H1 (cell line): ENCODE results near the gene ZNF644. TPM values are rescaled to one million over a fixed set of nuclear protein-coding genes. Genes with fewer than 3 reads are reported as not detected.

Experiments used
- CTCF ChIA-PET: fragments of 300-600 bp; sonication (Branson Sonifier 250); formaldehyde crosslinking; loops from one replicate; lab custom pipeline; 2021; ENCODE audit not compliant: partially characterized antibody; lab: Charles Lee
- POLR2A ChIA-PET: fragments of 300-600 bp; sonication (Branson Sonifier 250); formaldehyde crosslinking; loops from one replicate; lab custom pipeline; 2021; ENCODE audit warnings: inconsistent platforms; ENCODE audit not compliant: partially characterized antibody; lab: Charles Lee
- DNase-seq, 2 experiments: peaks; one replicate each; pipeline versions ENCODE4 v3.0.0 to v3.0.0-alpha.2; 2010 to 2022; ENCODE audit warnings: low spot score in 2 of 2, low read depth in 1 of 2, mixed read lengths in 1 of 2
- FAIRE-seq: peaks from 2 replicates; lab custom pipeline; 2011; peaks lifted over from hg19 to GRCh38; lab: Jason Lieb, UNC
- H2AFZ ChIP-seq: 2 replicates; pipeline ENCODE4 v1.8.1; 2012; ENCODE audit warnings: low read length, inconsistent platforms
- H2AK5ac ChIP-seq: 2 replicates; pipeline ENCODE4 v1.6.1; 2013; ENCODE audit warnings: low read depth, low read length
- H2BK120ac ChIP-seq: replicated peaks from 2 replicates; pipeline ENCODE3; 2013; ENCODE audit warnings: low read depth, low read length, inconsistent platforms
- H2BK12ac ChIP-seq: 2 replicates; pipeline ENCODE4 v1.6.1; 2013; ENCODE audit warnings: low read depth, low read length
- H2BK15ac ChIP-seq: 2 replicates; pipeline ENCODE4 v1.6.1; 2013; ENCODE audit warnings: low read length
- H2BK20ac ChIP-seq: 2 replicates; pipeline ENCODE4 v1.6.1; 2013; ENCODE audit warnings: low read length
- H2BK5ac ChIP-seq: 2 replicates; pipeline ENCODE4 v1.6.1; 2013; ENCODE audit warnings: low read depth, low read length
- H3K14ac ChIP-seq: 2 replicates; pipeline ENCODE4 v1.6.1; 2013; ENCODE audit warnings: inconsistent platforms; ENCODE audit not compliant: insufficient read length
- H3K18ac ChIP-seq: 2 replicates; pipeline ENCODE4 v1.6.1; 2013; ENCODE audit warnings: low read length; ENCODE audit errors: extremely low read depth
- H3K23ac ChIP-seq: 2 replicates; pipeline ENCODE4 v1.6.1; 2013; ENCODE audit warnings: inconsistent platforms; ENCODE audit not compliant: insufficient read length
- H3K23me2 ChIP-seq: 2 replicates; pipeline ENCODE4 v1.6.1; 2013; ENCODE audit warnings: low read depth, low read length
- H3K27ac ChIP-seq: 2 replicates; pipeline ENCODE4 v1.6.1; 2011; ENCODE audit warnings: low read depth, low read length, inconsistent platforms
- H3K27me3 ChIP-seq, 4 experiments: replicated peaks in 1 of 4; 1 replicate in 1 of 4; 2 replicates in 3 of 4; pipeline versions ENCODE4 v1.6.1 to v1.8.1; 2011 to 2013; ENCODE audit warnings: low read length in 3 of 4, mild to moderate bottlenecking in 3 of 4, inconsistent platforms in 2 of 4, mixed read lengths in 2 of 4, moderate library complexity in 1 of 4; ENCODE audit not compliant: control insufficient read depth in 3 of 4, insufficient read depth in 3 of 4; ENCODE audit errors: extremely low read depth in 1 of 4
- H3K36me3 ChIP-seq, 4 experiments: 2 replicates each; pipeline versions ENCODE4 v1.6.1 to v1.8.1; 2011 to 2013; ENCODE audit warnings: mild to moderate bottlenecking in 4 of 4, low read length in 3 of 4, moderate library complexity in 2 of 4, control low read depth in 1 of 4, inconsistent platforms in 1 of 4; ENCODE audit not compliant: insufficient read depth in 4 of 4, control insufficient read depth in 2 of 4
- H3K4ac ChIP-seq: replicated peaks from 2 replicates; pipeline ENCODE3; 2013; ENCODE audit warnings: low read length, low read depth, mixed read lengths, inconsistent platforms; ENCODE audit not compliant: insufficient read length
- H3K4me1 ChIP-seq, 4 experiments: replicated peaks in 1 of 4; 1 replicate in 1 of 4; 2 replicates in 3 of 4; pipeline versions ENCODE4 v1.6.1 to v1.8.1; 2011 to 2013; ENCODE audit warnings: low read length in 3 of 4, inconsistent platforms in 2 of 4, mixed read lengths in 1 of 4; ENCODE audit not compliant: insufficient read depth in 4 of 4, control insufficient read depth in 3 of 4
- H3K4me2 ChIP-seq, 2 experiments: 2 replicates each; pipeline versions ENCODE4 v1.6.1 to v1.8.1; 2011 to 2013; ENCODE audit warnings: low read depth in 2 of 2, low read length in 2 of 2, control low read depth in 1 of 2, inconsistent platforms in 1 of 2, mild to moderate bottlenecking in 1 of 2; ENCODE audit not compliant: insufficient read depth in 1 of 2
- H3K4me3 ChIP-seq, 4 experiments: fragments of 200-600, 300-600 bp in 1 of 4; sonication (generic), shearing (Covaris generic), sonication (Bioruptor Twin) in 1 of 4; 2 replicates each; pipeline versions ENCODE4 v1.5.1 to v1.8.1; 2011 to 2016; ENCODE audit warnings: low read length in 4 of 4, low read depth in 3 of 4, control low read depth in 2 of 4, inconsistent platforms in 2 of 4, mild to moderate bottlenecking in 2 of 4, mixed read lengths in 1 of 4, moderate library complexity in 1 of 4; ENCODE audit not compliant: insufficient read depth in 2 of 4; ENCODE audit errors: extremely low read depth in 1 of 4
- H3K56ac ChIP-seq: replicated peaks from 2 replicates; pipeline ENCODE3; 2013; ENCODE audit warnings: low read depth, mild to moderate bottlenecking, mixed read lengths, low read length, inconsistent platforms; ENCODE audit not compliant: insufficient read length
- H3K79me1 ChIP-seq: 2 replicates; pipeline ENCODE4 v1.6.1; 2013; ENCODE audit warnings: low read depth, low read length, control low read depth
- H3K79me2 ChIP-seq, 2 experiments: 2 replicates each; pipeline versions ENCODE4 v1.6.1 to v1.8.1; 2012 to 2013; ENCODE audit warnings: low read length in 2 of 2, mild to moderate bottlenecking in 2 of 2, inconsistent platforms in 1 of 2; ENCODE audit not compliant: insufficient read depth in 2 of 2, control insufficient read depth in 1 of 2
- H3K9ac ChIP-seq, 4 experiments: replicated peaks in 1 of 4; 1 replicate in 1 of 4; 2 replicates in 3 of 4; pipeline versions ENCODE4 v1.6.1 to v1.8.1; 2011 to 2013; ENCODE audit warnings: low read depth in 3 of 4, low read length in 3 of 4, control low read depth in 2 of 4, mild to moderate bottlenecking in 2 of 4, moderate library complexity in 2 of 4, inconsistent platforms in 1 of 4; ENCODE audit errors: extremely low read depth in 1 of 4
- H3K9me3 ChIP-seq, 2 experiments: 2 replicates each; pipeline versions ENCODE4 v1.6.1 to v1.8.1; 2012 to 2013; ENCODE audit warnings: mild to moderate bottlenecking in 2 of 2, moderate library complexity in 2 of 2, control low read depth in 1 of 2, inconsistent platforms in 1 of 2, low read depth in 1 of 2, low read length in 1 of 2, mixed read lengths in 1 of 2; ENCODE audit not compliant: insufficient read depth in 2 of 2
- H4K20me1 ChIP-seq, 2 experiments: replicated peaks in 1 of 2; 2 replicates each; pipeline versions ENCODE3 to v1.8.1; 2011 to 2013; ENCODE audit warnings: inconsistent platforms in 2 of 2, low read length in 2 of 2, mild to moderate bottlenecking in 1 of 2; ENCODE audit not compliant: insufficient read depth in 2 of 2, control insufficient read depth in 1 of 2
- H4K5ac ChIP-seq: 2 replicates; pipeline ENCODE4 v1.6.1; 2013; ENCODE audit warnings: low read length, low read depth, mixed read lengths, inconsistent platforms; ENCODE audit not compliant: insufficient read length
- H4K8ac ChIP-seq: 2 replicates; pipeline ENCODE4 v1.8.0; 2013; ENCODE audit warnings: mild to moderate bottlenecking, moderate library complexity, low read length, inconsistent platforms; ENCODE audit not compliant: insufficient read depth; ENCODE audit errors: extremely low read depth
- H4K91ac ChIP-seq: replicated peaks from 2 replicates; pipeline ENCODE3; 2013; ENCODE audit warnings: low read length, mixed read lengths, inconsistent platforms; ENCODE audit not compliant: insufficient read length
- POLR2A ChIP-seq, 2 experiments: IDR thresholded peaks; 1 replicate in 1 of 2; 2 replicates in 1 of 2; pipeline ENCODE4 v1.6.1; 2011; ENCODE audit warnings: low read depth in 2 of 2, low read length in 2 of 2, mild to moderate bottlenecking in 2 of 2; ENCODE audit errors: control extremely low read depth in 1 of 2
- TAF7 ChIP-seq: optimal IDR thresholded peaks from 2 replicates; pipeline ENCODE3; 2011; ENCODE audit warnings: low read depth, mild to moderate bottlenecking, inconsistent platforms, low read length, moderate library complexity, borderline replicate concordance
- WGBS, 2 experiments: shearing (Covaris generic) in 1 of 2; methylation state at CpG; one replicate each; pipeline versions ENCODE4 v1.1.6 to v1.1.7; 2013 to 2015; ENCODE audit warnings: low lambda C conversion rate in 2 of 2, mixed read lengths in 2 of 2, inconsistent platforms in 1 of 2, low coverage in 1 of 2, missing lambda C conversion rate in 1 of 2; ENCODE audit not compliant: insufficient replicate concordance in 2 of 2, insufficient coverage in 1 of 2, insufficient read length in 1 of 2; ENCODE audit errors: extremely low coverage in 1 of 2, missing lambda C conversion rate in 1 of 2; 5-methylcytosine and 5-hydroxymethylcytosine counted together
- polyA plus RNA-seq, 7 experiments: library from polyadenylated mRNA; depleted of rRNA in 3 of 7; stranded (reverse) in 5 of 7; unstranded in 2 of 7; fragments of >200 nt in 5 of 7; fragments of 200-250 nt in 2 of 7; gene quantifications; 1 replicate in 5 of 7; 2 replicates in 1 of 7; 4 replicates in 1 of 7; pipeline versions ENCODE4 v1.2.1 to v1.2.3, GENCODE V29; 2011 to 2013; ENCODE audit warnings: missing spikeins in 2 of 7, mixed read lengths in 2 of 7
- total RNA-seq: library from RNA; stranded (reverse); fragmentation: NEBNext Ultra II Directional; extraction: Animal tissue kit (Norgen Biotek cat#: 25700); gene quantifications from 2 replicates; pipeline ENCODE4 v1.2.1, GENCODE V29; 2021

The ZNF644 gene
- total and polyA plus RNA-seq, 2 of the 8 experiments (the other 6 are each of a cell fraction or from before 2014, with no cell fraction given), result 14.5 to 93.5 TPM

DNA sequence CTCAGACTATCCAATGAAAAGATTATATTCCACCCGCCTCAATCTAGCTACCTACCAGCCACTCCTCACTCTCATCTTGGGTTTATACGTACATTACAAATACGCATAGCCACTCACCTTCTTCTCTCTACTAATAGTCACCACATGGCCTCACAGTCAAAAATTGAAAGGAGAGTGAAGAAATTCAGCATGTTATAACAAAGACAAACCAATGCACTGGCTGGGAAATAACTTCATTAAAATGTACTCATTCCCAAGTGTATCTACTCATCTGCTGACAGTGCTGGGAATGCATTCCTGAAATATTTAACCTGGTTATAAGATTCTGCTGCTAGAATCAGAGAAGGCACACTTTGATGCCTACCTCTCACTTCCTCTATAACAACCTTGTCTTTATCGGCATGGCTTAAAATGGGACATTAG is 6.5 kb downstream of the ZNF644 start:
- H2BK5ac ChIP-seq, result no peak overlapping the region
- H3K23me2 ChIP-seq, result no peaks in the 10 kb centered on the region; the same call in 1 of the 2 replicates
- H3K9me3 ChIP-seq, result no peaks in the 10 kb centered on the region
- no peak overlapping the region for H2BK12ac ChIP-seq
- peaks cover 0 to 17% (median 6%) of the 10 kb centered on the region in 4 experiments; a peak in 3 of 8 replicates for H3K36me3 ChIP-seq
- H3K4ac ChIP-seq, result no peak overlapping the region
- no peak overlapping the region for H3K14ac ChIP-seq
- CTCF ChIA-PET, result interaction anchor here (0.6 to 1.0 kb wide), 3 partner anchors 58 to 151 kb away, joined by 3 read pairs; no protein-coding TSS in a partner anchor
- H3K23ac ChIP-seq, result no peak overlapping the region
- no peak overlapping the region for H2BK20ac ChIP-seq
- POLR2A ChIA-PET, result interaction anchor here (1.5 kb wide), 1 partner anchor 37 kb away, joined by 5 read pairs; no protein-coding TSS in a partner anchor
- TF ChIP-seq POLR2A (IDR thresholded peaks at IDR 0.05; ENCODE audit: control extremely low read depth in 1 of 2, low read depth in 2 of 2, low read length in 2 of 2) (peak; percentile 9 to 21; a peak in 2 of 3 replicates), TAF7 (no peak)
- no peak overlapping the region for H4K8ac ChIP-seq
- peaks cover 7 to 8% of the 10 kb centered on the region in 2 experiments for H4K20me1 ChIP-seq
- H3K9ac ChIP-seq, result no peak overlapping the region
- no peak overlapping the region for H2BK15ac ChIP-seq
- DNase-seq (no peak), FAIRE-seq (no peak)
- no peak overlapping the region for H2BK120ac ChIP-seq
- H3K4me1 ChIP-seq, result peaks cover 0 to 22% (median 6%) of the 10 kb centered on the region in 4 experiments; a peak in 4 of 7 replicates
- H3K27ac ChIP-seq, result no peak overlapping the region
- WGBS, 2 experiments, result 77% methylated on average over 4 of the region's 4 CpGs; no CpG with 5 or more reads in 1 of the 2 experiments
- no peak overlapping the region for H4K91ac ChIP-seq
- peaks cover 14 to 100% of the 10 kb centered on the region in 2 experiments for H3K79me2 ChIP-seq
- H4K5ac ChIP-seq, result no peak overlapping the region
- no peak overlapping the region for H2AK5ac ChIP-seq
- no peak overlapping the region for H3K18ac ChIP-seq
- no peak overlapping the region for H2AFZ ChIP-seq
- H3K27me3 ChIP-seq, result no peaks in the 10 kb centered on the region
- 0 out of 8 replicates have a peak overlapping the region, but pooled peaks of 1 of the 4 experiments have one; percentile 18 for H3K4me3 ChIP-seq
- H3K56ac ChIP-seq, result no peak overlapping the region
- H3K4me2 ChIP-seq, result peak overlapping the region; percentile 1 to 38; a peak in 2 of 4 replicates
- H3K79me1 ChIP-seq, result peaks cover 3% of the 10 kb centered on the region; the same call in 1 of the 2 replicates
